ENCODE measurements around the gene CSNK2A2.

Gene CSNK2A2

DNA sequence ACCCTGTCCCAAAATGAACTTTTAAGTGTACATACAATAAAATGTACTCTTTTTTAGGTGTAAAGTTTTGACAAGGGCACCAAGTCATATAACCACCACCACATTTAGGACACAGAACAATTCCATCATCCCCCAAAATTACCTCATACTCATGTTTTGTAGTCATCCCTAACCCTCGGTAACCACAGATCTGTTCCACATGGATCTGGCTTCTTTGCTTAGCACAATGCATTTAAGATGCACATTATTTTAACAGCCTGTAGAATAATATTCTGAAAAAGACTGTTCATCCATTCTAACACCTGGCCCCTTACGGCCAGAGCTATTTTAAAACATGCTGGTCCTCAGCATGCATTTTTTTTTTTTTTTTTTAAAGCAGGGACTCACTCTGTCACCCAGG, 43.6 kb downstream of the CSNK2A2 start:
- H3K27me3 ChIP-seq (replicated peaks; ENCODE audit: control insufficient read depth, insufficient read depth, low read length) = no peaks in the 10 kb centered on the region
- peaks cover 8% of the 10 kb centered on the region for H3K36me3 ChIP-seq (ENCODE audit: control insufficient read depth, insufficient read depth, low read length)
- TF ChIP-seq CTCF (IDR thresholded peaks at IDR 0.05; ENCODE audit: insufficient read depth, low read length, poor library complexity, severe bottlenecking) = no peak
- no peak for DNase-seq (ENCODE audit: extremely low read depth, insufficient read length)
- no peak overlapping the region for H3K4me3 ChIP-seq (replicated peaks; ENCODE audit: low read depth, low read length)

- Histone ChIP-seq H3K4me3 (replicated peaks; ENCODE audit: low read depth, low read length) (no peak overlapping the region), H3K27me3 (replicated peaks; ENCODE audit: control insufficient read depth, insufficient read depth, low read length) (no peaks in the 10 kb centered on the region), H3K36me3 (ENCODE audit: control insufficient read depth, insufficient read depth, low read length) (peaks cover 2% of the 10 kb centered on the region)
- DNase-seq (ENCODE audit: extremely low read depth, insufficient read length) = no peak
- no peak for TF ChIP-seq CTCF (IDR thresholded peaks at IDR 0.05; ENCODE audit: insufficient read depth, low read length, poor library complexity, severe bottlenecking)
Observed at GRCh38 chr16:58152246-58152868, 45.5 kb downstream of the CSNK2A2 start.

DNA sequence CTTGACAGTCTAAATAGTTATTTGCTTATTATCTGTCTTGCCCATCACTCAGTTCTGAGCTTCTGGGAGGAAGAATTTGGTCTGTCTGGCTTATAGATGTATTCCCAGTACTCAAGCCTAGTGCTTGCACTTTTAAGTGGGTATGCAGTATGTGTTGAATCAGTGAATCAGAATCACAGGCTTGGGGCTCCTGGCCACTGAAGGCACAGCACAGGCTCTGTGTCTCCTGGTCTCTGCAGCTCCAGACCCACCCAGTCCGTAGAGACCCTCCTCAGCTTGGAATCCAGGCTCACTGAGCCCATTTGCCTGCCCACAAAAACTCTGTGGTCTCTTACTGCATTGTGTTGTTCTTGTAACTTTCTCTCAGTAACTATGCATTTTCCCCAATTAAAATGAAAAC, 49.4 kb downstream of the CSNK2A2 start:
- DNase-seq (ENCODE audit: extremely low read depth, insufficient read length) = no peak
- Histone ChIP-seq H3K4me3 (replicated peaks; ENCODE audit: low read depth, low read length) (no peak overlapping the region), H3K36me3 (ENCODE audit: control insufficient read depth, insufficient read depth, low read length) (no peaks in the 10 kb centered on the region), H3K27me3 (replicated peaks; ENCODE audit: control insufficient read depth, insufficient read depth, low read length) (no peaks in the 10 kb centered on the region)
- no peak for TF ChIP-seq CTCF (IDR thresholded peaks at IDR 0.05; ENCODE audit: insufficient read depth, low read length, poor library complexity, severe bottlenecking)

GRCh38 chr16:58148099-58148498, 49.8 kb downstream of the CSNK2A2 start:
- Histone ChIP-seq H3K4me3 (replicated peaks; ENCODE audit: low read depth, low read length) (no peak overlapping the region), H3K36me3 (ENCODE audit: control insufficient read depth, insufficient read depth, low read length) (no peaks in the 10 kb centered on the region), H3K27me3 (replicated peaks; ENCODE audit: control insufficient read depth, insufficient read depth, low read length) (no peaks in the 10 kb centered on the region)
- no peak for DNase-seq (ENCODE audit: extremely low read depth, insufficient read length)
- TF ChIP-seq CTCF (IDR thresholded peaks at IDR 0.05; ENCODE audit: insufficient read depth, low read length, poor library complexity, severe bottlenecking) = no peak

GRCh38 chr16:58138852-58139251, 59.1 kb downstream of the CSNK2A2 start:
- H3K27me3 ChIP-seq (replicated peaks; ENCODE audit: control insufficient read depth, insufficient read depth, low read length) = no peaks in the 10 kb centered on the region
- no peak overlapping the region for H3K4me3 ChIP-seq (replicated peaks; ENCODE audit: low read depth, low read length)
- no peak for TF ChIP-seq CTCF (IDR thresholded peaks at IDR 0.05; ENCODE audit: insufficient read depth, low read length, poor library complexity, severe bottlenecking)

GRCh38 chr16:58137581-58137980, 60.3 kb downstream of the CSNK2A2 start:
- Histone ChIP-seq H3K27me3 (replicated peaks; ENCODE audit: control insufficient read depth, insufficient read depth, low read length) (no peaks in the 10 kb centered on the region), H3K4me3 (replicated peaks; ENCODE audit: low read depth, low read length) (no peak overlapping the region), H3K36me3 (ENCODE audit: control insufficient read depth, insufficient read depth, low read length) (no peaks in the 10 kb centered on the region)
- no peak for DNase-seq (ENCODE audit: extremely low read depth, insufficient read length)
- no peak for TF ChIP-seq CTCF (IDR thresholded peaks at IDR 0.05; ENCODE audit: insufficient read depth, low read length, poor library complexity, severe bottlenecking)

More at GRCh38 chr16:58138852-58139251, 59.1 kb downstream of the CSNK2A2 start:
- no peak for DNase-seq (ENCODE audit: extremely low read depth, insufficient read length)
- no peaks in the 10 kb centered on the region for H3K36me3 ChIP-seq (ENCODE audit: control insufficient read depth, insufficient read depth, low read length)

All from GM06990 (cell line).